Cardiac ventricle fibroblast (primary cell): ENCODE measurements around the gene C10orf67. TPM values are rescaled to one million over a fixed set of nuclear protein-coding genes. Genes with fewer than 3 reads are reported as not detected.

Experiments used
- total RNA-seq: library from RNA; depleted of rRNA; stranded (reverse); fragments of >200 nt; gene quantifications from 2 replicates; pipeline ENCODE4 v1.2.3, GENCODE V29; 2015

The C10orf67 gene
- total RNA-seq, result not detected in 2 replicates

GRCh38 chr10:23344241-23344841, at the start of gene C10orf67:
Gene C10orf67 (minus strand): TSS chr10:23344797. CDS start chr10:23344774, 23 bp downstream.

DNA sequence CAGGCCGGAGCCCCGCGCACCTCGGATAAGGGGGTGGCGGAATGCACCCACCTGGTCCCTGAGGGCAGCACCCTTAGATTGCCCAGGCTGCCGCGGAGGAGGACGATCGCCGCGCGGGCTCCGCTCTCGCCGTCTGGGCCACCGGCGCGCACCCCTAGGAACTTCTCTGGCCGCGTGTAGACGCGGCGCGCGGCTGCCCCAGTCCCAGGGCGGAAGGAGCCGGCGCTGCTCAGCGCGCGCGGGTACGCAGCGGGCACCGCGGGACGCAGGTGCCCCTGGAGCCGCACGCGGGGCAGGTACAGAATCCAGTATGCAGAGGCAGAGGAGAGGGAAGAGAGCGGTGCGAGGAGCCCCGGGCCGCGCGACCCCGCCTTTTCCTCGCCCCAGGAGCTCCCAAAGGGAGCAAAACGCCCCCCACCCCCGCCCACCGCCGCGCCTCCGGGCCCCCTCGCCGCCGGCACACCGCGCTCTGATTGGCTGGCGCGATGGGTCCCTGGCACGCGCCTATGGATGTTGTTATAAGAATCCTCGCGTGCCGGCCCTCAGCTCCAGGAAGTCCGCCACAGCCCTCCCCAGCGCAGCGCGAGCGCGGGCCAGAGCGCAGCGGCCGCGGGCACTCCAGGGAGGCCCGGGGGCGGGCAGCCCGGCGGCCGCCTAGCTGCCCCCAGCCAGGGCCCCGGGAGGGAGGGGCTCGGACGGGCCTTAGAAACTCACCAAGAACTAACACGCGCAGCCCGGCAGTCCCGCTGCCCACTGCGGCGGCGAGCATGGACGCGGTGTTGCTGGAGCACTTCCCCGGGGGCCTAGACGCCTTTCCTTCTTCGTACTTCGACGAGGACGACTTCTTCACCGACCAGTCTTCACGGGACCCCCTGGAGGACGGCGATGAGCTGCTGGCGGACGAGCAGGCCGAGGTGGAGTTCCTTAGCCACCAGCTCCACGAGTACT, 152.6 kb downstream of the C10orf67 start, which contains the start of gene PTF1A:
Gene PTF1A (plus strand): TSS at position 549 of the 948 bp plus-strand sequence. CDS start 219 bp downstream, at position 768.

Other genes with a start within 250 kb of the C10orf67 start
- gene MSRB2, start 249.2 kb downstream of the C10orf67 start, total RNA-seq, result 13.3 and 20.5 TPM in 2 replicates
- not detected in 2 replicates for gene PTF1A, start 152.5 kb downstream of the C10orf67 start, total RNA-seq
- gene OTUD1, start 94.3 kb upstream of the C10orf67 start, total RNA-seq, result 5.7 and 6.9 TPM in 2 replicates